GM21515 (cell line): ENCODE measurements around the gene BCL2L13.
"Not testable (repeated sequence)": the region's sequence is repeated elsewhere in the genome, so short reads cannot be mapped to it uniquely, and the experiment has no call there.

Experiments used
- ATAC-seq: cut with Tn5 transposase; IDR thresholded peaks from one replicate; pipeline ENCODE4 v1.9.1; 2021; ENCODE audit not compliant: unreplicated experiment

Gene BCL2L13

DNA sequence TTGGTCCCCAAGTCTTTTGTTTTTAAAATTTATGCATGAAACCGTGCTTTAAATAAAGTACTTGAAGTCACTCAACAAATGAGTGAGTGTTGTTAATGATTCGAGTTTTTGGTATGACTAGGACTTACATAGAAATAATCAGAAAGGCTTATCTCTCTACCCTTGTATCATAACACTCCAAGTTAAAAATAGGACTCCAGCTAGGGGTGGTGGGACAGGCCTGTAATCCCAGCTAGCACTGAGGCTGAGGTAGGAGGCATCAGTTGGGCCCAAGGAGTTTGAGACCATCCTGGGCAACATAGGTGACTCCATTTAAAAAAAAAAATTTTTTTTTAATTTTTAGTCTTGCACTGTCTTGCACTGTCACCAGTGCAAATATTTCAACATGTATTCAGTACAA lies 55.6 kb downstream of the BCL2L13 start:
- ATAC-seq, result no peak

DNA sequence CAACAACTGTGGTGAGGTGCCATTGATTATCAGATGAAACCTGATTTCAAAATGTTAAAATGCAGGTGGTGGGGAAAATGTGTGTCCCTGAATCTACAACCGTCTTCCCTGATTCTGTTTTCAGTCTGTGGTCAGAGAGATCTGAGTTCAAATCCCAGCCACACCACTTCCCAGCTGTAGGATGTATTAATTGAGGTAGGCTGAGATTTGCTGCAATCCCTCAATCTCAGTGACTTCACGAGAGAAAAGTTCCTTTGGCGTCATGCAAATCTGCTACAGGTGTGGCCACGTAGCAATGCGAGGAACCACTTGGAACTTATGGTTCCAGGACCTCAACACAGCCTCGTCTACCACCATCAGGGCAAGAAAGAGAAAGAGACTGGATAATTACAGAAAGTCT lies 56.2 kb downstream of the BCL2L13 start:
- ATAC-seq, result no peak

DNA sequence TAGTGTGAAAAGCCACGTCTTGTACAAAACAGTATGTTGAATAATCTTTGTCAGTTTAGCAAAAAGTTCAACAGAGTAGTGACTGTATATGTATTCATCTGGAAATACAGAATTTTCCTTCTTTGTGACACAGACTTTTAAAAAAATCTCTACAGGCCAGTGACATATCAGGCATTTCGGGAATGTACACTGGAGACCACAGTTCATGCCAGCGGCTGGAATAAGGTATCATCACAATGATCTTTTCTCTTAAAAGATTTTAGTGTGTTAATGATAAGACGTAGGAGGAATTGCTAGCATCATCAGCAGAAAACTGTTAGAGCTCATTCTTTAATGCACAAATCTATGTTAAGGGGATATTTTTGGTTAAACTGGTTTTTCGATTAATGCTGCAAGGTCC lies 57.4 kb downstream of the BCL2L13 start:
- no peak for ATAC-seq

DNA sequence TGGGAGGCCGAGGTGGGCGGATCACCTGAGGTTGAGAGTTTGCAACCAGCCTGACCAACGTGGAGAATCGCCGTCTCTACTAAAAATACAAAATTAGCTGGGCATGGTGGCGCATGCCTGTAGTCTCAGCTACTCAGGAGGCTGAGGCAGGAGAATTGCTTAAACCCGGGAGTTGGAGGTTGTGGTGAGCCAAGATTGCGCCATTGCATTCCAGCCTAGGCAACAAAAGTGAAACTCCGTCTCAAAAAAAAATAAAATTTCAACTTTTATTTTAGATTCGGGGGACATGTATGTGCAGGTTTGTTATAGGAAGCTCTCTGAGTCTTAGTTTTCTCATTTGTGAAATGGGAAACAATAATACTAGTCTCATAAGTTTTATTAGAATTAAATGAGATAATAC lies 58.6 kb downstream of the BCL2L13 start:
- ATAC-seq, result not testable (repeated sequence)

DNA sequence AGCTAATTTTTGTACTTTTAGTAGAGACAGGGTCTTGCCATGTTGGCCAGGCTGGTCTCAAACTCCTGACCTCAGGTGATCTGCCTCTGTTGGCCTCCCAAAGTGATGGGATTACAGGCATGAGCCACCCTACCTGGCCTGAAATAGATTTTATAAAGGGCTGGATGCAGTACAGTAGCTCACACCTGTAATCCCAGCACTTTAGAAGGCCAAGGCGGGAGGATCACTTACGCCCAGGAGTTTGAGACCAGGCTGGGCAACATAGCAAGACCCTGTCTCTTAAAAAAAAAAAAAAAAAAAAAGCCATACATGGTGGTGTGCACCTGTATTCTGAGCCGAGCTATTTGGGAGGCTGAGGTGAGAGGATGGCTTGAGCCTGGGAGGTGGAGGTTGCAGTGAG lies 59.7 kb downstream of the BCL2L13 start:
- ATAC-seq, result not testable (repeated sequence)

DNA sequence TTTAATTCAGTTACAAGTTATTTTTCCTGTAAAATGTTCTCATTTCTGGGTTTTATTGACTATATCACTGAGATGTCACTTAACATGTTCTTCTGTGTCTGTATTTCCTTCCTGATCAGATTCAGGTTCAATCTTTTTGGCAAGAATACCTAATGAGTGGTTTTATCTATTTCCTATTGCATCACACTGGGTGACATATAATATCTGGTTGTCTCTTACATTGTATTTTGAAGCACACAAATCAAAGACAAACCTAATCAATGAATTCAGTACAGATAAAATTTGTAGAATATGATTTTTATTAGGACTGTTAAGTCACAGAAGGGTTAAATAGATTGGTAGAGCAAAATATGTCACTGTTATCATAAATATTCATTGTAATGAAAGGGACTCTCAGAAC lies 60.4 kb downstream of the BCL2L13 start:
- no peak for ATAC-seq

DNA sequence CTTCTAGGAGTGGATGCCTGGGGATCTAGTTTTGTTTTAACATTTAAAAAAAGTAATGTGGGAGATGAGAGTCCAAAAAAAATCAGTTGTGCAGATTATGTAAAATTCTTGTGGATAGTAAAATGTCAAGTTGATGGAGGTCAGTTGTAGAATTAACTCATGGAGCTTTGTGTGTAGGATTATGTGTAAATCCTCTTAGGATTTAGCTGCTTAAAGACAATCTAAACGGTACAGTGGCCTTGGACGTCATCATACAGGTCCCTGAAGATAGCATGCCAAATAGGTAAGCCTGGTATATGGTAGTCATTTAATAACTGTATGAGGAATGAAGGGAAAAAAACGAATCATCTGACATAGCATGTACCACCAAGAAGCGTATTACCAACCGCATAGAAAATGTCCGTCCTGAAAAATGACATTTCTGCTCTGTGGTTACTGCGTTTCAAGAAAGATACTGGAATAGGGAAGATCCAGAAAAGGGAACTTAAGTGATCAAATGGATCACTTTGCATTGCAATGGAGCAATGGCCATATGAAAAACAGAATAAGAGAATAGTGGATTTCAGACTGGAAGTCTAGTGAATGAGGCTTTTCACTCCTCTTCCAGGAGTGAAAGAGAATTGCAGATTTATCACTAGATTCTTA lies 61.3 kb downstream of the BCL2L13 start:
- no peak for ATAC-seq

DNA sequence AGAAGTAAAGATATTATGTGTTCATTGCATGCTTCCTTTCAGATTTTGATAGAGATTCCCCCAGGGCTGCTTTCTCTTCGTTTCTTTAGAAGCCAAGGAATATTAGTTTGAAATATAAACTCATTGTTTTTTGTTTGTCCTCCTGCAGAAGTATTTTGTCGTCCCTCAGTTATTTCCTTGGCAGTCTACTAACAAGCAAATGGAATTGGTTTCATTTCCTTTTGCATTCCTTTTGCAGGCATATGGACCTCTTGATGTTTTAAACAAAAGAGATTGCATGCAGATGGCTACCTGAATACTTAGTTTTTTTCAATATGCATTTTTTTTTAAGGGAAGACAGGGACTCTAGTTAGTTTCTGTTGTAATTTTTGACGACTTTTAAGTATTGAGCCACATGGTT lies 62.2 kb downstream of the BCL2L13 start:
- no peak for ATAC-seq

DNA sequence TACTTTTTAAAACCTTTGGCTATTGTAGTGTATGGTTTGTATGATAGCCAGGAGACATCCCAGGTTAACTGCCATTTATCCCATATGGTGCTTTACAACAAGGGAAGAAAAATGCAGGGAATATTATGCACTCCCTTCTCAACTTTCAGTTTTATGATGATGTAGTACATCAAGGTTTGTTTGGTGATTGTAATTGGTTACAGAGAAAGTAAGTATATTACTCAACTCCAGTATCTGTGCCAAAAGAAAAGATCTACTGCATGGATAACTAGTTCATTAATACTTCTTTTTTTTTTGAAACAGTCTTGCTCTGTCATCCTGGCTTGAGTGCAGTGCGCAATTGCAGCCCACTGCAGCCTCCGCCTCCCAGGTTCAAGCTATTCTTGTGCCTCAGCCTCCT lies 65.3 kb downstream of the BCL2L13 start:
- no peak for ATAC-seq

DNA sequence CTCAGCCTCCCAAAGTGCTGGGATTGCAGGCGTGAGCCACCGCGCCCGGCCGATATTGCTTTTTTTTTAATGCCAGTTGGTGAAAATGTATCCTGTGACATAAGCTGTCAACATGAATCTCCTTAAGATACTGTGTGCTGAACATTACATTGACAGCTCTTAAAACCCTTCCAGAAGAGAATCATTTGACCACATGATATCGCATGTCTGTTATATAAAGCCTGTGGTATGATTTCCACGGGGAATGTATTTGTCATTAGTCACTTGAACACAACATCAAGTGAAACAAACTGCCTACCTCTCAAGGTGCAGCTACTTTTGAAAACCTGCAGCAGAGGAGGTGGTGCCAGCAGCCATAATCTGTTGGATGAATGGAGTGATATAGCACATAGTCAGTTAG lies 67.0 kb downstream of the BCL2L13 start:
- ATAC-seq, result no peak

DNA sequence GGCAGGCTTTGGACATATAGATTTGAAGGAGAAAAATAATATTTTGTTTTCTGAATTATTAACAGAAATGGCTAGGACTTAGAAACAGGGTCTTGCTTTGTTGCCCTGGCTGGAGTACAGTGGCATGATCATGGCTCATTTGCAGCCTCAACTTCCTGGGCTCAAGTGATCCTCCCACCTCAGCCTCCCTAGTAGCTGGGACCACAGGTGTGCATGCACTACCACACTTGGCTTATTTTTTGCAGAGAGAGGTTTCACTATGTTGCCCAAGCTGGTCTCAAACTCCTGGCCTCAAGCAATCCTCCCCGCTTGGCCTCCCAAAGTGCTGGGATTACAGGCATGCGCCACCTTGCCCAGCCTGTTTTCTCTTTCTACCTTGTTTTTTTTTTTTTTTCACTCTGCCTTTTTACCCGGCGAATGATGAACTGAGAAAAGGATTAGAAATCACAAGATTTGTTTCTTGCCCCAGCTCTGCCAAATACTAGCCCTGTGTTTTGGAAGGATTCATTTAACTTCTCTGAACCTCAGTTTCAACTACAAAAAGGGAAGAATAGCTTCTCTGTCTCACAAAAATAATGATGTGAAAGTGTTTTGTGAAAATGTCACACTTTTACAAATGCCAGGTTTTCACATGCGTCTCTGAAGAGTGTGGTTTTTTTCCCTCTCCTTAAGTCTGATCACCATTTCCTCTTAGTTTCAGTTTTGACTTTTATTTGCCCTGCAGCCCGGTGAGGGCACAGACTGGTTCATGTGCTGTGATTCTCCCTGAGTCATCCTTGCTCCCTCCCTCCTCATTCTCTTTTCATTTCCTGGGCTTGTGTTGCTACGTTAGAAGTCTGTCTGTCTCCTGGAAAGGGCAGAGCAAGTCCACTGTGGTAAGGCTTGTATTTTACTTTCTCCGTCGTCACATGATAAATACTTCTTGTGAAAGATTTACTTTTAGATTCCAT lies 67.7 kb downstream of the BCL2L13 start:
- peak; percentile 78 for ATAC-seq

DNA sequence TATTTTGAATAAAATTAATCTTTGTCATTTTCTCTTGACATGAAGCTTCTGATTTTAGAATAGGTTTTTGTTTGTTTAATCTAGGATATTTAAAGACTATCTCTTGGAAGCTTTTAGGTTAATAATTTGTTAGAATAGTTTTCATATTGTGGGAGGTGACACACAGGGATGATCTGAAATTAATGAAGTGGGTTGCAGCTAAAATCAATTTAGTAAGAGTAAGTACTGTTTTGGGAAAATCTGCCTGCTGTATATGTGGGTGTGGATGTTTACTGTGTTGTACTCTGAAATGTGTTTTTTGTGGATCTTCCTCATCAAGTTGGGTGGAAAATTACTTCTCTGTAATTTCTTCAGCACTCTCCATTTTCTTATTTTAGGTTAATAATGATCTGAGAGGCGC lies 68.4 kb downstream of the BCL2L13 start:
- ATAC-seq, result no peak

DNA sequence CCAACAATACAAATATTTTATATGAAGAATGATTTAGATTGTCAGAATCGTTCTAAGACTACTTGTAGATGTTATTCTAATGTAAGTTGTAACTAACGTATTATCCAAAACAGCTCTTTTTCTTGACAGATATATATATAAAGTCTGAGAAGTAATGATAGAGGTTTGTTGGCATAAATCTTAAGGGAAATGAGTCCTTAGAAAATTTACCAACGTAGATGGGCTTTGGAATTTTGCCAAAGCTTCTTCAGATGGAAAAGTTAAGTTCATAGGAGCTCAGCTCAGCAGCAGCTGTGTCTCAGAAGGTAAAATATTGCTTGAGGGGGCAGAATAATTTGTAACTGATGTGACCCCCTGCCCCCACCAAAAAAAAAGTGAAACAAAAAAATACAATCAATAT lies 69.0 kb downstream of the BCL2L13 start:
- ATAC-seq, result no peak

DNA sequence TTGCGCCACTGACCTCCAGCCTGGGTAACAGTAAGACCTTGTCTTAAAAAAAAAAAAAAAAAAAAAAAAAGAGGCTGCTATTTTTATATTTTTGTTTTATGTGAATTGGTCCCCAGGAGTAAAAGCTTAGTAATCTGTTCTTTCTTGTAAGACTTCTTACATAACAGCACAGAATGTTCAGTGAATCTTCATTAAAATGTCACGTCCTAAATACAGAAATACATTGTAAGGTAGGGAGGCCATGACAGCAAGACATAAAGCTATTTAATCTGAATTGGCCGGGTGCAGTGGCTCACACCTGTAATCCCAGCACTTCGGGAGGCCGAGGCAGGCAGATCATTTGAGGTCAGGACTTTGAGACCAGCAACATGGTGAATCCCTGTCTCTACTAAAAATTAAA lies 71.5 kb downstream of the BCL2L13 start:
- no peak for ATAC-seq

DNA sequence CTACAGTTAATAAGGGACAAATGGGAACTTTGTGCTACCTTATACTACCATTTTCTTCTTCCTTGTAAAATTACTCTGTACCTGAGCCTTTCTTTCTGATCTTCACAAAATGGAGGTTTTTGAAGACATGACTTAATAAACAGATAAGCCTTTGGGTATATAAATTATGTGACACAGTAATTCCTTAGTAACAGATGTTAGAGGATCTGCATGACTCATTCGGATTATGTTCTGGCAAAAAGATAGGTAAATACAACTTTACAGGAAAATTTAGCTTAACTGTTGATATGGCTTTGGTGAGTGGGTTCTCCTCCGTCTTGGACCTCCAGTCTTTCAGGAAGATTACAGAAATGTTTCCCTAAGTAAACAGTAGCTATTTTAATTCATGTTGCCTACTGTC lies 73.9 kb downstream of the BCL2L13 start:
- no peak for ATAC-seq

DNA sequence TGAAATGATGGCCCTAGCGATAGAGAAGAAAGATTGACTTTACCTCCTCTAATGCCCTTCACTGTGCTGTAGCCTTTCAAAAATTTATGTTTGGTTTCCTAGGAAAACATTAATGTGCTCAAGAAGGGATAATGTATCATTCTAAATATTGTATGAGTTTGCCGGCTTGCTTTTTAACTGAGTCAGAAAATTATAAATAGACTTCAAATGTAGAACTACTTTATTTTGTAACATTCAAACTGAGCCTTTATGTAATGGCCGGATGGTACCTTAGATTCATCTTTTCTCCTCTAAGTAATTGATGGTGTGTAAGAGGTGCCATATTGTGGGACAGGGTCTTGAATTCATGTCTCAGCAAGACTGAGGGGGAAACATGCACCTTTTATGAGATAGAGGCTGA lies 78.0 kb downstream of the BCL2L13 start:
- no peak for ATAC-seq

DNA sequence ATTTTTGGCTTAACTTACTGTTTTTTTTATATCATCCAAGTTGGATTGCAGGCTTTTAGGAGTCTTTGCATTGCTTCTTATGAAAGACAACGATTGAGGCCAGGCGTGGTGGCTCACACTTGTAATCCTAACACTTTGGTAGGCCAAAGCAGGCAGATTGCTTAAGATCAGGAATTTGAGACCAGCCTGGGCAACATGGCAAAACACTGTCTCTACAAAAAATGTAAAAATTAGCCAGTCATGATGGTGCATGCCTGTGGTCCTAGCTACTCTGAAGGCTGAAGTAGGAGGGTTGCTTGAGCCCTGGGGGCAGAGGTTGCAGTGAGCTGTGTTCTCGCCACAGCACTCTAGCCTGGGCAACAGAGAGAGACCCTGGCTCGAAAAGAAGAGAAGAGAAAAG lies 79.2 kb downstream of the BCL2L13 start:
- ATAC-seq, result no peak

DNA sequence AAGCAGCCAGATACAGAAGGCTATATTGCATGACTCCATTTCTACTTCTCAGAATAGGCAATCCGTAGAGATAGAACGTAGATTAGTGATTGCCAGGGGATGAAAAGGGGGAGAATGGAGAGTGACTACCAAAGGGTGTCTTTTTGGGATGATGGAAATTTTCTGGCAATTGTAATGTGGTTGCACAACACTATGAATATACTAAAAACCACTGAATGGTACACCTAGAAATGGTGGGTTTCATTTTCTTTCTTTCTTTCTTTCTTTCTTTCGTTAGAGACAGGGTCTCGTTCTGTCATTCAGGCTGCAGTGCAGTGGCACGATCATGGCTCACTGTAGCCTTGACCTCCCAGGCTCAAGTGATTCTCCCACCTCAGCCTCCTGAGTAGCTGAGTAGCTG lies 81.4 kb downstream of the BCL2L13 start:
- ATAC-seq, result no peak

DNA sequence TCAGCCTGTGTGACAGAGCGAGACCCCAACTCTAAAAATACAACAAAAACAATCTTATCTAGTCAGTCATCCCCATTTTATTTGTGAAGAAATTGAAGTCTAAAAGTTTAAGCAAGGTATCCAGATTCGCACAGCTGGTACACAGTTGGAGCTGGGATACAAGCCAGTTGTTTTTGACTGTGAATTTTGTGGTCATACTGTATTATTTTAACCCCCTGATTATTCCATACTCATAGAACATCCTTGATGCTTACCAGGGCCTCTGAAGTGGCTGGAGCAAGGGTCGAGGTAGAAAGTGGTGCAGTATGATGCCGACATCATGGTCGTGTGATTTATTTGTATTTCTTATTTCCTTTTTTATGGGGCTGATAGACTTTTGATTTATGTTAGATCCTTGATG lies 85.7 kb downstream of the BCL2L13 start:
- no peak for ATAC-seq

DNA sequence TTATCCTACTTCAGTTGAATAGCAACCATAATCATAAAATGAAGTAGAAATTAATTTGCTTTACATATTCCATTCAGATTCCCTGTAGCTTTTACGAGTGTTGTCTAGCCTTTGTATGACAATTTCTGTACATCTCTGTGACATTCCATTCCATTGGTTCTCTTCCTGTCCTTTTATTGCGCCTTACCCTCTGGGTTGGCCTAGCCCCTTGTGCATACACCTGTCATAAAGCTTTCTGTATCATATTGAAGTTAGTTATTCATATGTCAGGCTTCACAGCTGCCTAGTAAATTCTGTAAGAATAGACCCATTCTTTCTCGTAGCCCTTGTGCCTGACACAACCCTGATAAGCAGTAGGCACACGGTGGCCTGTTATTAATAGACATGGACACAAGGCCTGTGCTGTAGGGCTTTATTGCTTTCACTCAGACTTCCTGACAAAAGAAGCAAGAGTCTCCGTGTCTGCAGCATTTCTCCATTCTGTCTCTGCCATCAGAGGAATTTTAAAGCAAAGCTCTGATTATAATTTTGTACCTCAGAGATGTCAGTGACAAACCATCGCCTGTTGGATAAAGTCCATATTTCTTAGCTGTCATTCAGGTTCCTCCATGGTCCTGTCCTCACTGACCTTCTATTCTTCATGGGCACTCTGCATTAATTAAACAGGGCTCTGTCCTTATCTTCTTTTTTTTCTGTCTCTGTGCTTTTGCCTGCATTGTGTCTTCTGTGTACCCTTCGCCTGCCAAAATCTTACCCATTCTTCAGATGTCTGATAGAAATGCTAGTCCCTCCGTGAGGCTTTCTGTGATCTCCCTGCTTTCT lies 86.3 kb downstream of the BCL2L13 start:
- ATAC-seq, result no peak

DNA sequence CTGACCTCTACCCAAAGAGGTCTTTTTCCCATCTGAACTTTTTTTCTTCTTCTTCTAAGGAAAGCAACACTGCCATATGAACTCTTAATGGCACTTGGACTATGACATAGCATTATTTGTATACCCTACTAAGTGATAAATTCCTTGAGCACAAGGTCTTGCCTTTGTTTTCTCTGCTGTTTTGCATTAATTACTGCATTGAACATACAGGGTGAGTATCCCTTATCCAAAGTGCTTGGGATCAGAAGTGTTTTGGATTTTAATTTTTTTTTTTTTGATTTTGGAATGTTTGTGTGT lies 86.9 kb downstream of the BCL2L13 start:
- ATAC-seq, result no peak
